ENCODE results near the gene APOBEC2. TPM values are rescaled to one million over a fixed set of nuclear protein-coding genes. Genes with fewer than 3 reads are reported as not detected.

Gene APOBEC2
- total RNA-seq, 1 experiment from 2014 or later, result not detected

- DNase-seq (ENCODE audit: low read depth), result no peak
Observed at GRCh38 chr6:41058783-41059181, 5.8 kb downstream of the APOBEC2 start.

- DNase-seq (ENCODE audit: low read depth), result no peak
Observed at GRCh38 chr6:41059556-41059955, 6.6 kb downstream of the APOBEC2 start.

GRCh38 chr6:41061196-41061726, 8.3 kb downstream of the APOBEC2 start:
- DNase-seq (ENCODE audit: low read depth), result no peak

GRCh38 chr6:41062056-41062455, 9.1 kb downstream of the APOBEC2 start:
- no peak for DNase-seq (ENCODE audit: low read depth)

- DNase-seq (ENCODE audit: low read depth), result no peak
Observed at GRCh38 chr6:41063884-41064285, 10.9 kb downstream of the APOBEC2 start.

GRCh38 chr6:41064841-41065240, 11.8 kb downstream of the APOBEC2 start:
- DNase-seq (ENCODE audit: low read depth), result no peak

GRCh38 chr6:41065550-41066026, 12.6 kb downstream of the APOBEC2 start:
- DNase-seq (ENCODE audit: low read depth), result no peak

- DNase-seq (ENCODE audit: low read depth), result peak; percentile 64
Observed at GRCh38 chr6:41066867-41067304, 13.9 kb downstream of the APOBEC2 start.

- no peak for DNase-seq (ENCODE audit: low read depth)
Observed at GRCh38 chr6:41071501-41071922, 18.5 kb downstream of the APOBEC2 start.

- peak; percentile 99 for DNase-seq (ENCODE audit: low read depth)
Observed at GRCh38 chr6:41071923-41072835, 19.2 kb downstream of the APOBEC2 start, which contains the start of gene OARD1. TSS of gene OARD1 (minus strand) at chr6:41072356. CDS start at chr6:41071634, 722 bp downstream.

- peak; percentile 99 for DNase-seq (ENCODE audit: low read depth)
Observed at GRCh38 chr6:41072836-41073202, 19.8 kb downstream of the APOBEC2 start, which contains the start of gene NFYA. TSS of gene NFYA (plus strand) at chr6:41072974. CDS start at chr6:41079090, 6,116 bp downstream.

GRCh38 chr6:41073203-41073967, 20.4 kb downstream of the APOBEC2 start:
- DNase-seq (ENCODE audit: low read depth), result peak; percentile 82

GRCh38 chr6:41073968-41074691, 21.1 kb downstream of the APOBEC2 start:
- peak; percentile 33 for DNase-seq (ENCODE audit: low read depth)

- no peak for DNase-seq (ENCODE audit: low read depth)
Observed at GRCh38 chr6:41074692-41075436, 21.9 kb downstream of the APOBEC2 start.

- DNase-seq (ENCODE audit: low read depth), result no peak
Observed at GRCh38 chr6:41075651-41076626, 22.9 kb downstream of the APOBEC2 start.

GRCh38 chr6:41077536-41077935, 24.5 kb downstream of the APOBEC2 start:
- DNase-seq (ENCODE audit: low read depth), result no peak

GRCh38 chr6:41078101-41078500, 25.1 kb downstream of the APOBEC2 start:
- DNase-seq (ENCODE audit: low read depth), result no peak

GRCh38 chr6:41079080-41079479, 26.1 kb downstream of the APOBEC2 start:
- no peak for DNase-seq (ENCODE audit: low read depth)

GRCh38 chr6:41080621-41081020, 27.6 kb downstream of the APOBEC2 start:
- no peak for DNase-seq (ENCODE audit: low read depth)
